Fibroblast of villous mesenchyme (primary cell): Measurements from ENCODE around the gene ANOS1. TPM values are rescaled to one million over a fixed set of nuclear protein-coding genes. Genes with fewer than 3 reads are reported as not detected.

ENCODE experiments used
- DNase-seq: peaks from one replicate; pipeline ENCODE4 v3.0.0-alpha.2; 2010; ENCODE audit warnings: low read depth
- H3K4me3 ChIP-seq: 2 replicates; pipeline ENCODE4 v1.5.1; 2011; ENCODE audit warnings: low read depth, mild to moderate bottlenecking, low read length
- CTCF ChIP-seq: IDR thresholded peaks from 2 replicates; pipeline ENCODE4 v1.5.1; 2012; ENCODE audit warnings: low read depth, mild to moderate bottlenecking, low read length; ENCODE audit not compliant: insufficient read depth
- total RNA-seq: library from RNA; depleted of rRNA; stranded (reverse); fragments of >200 nt; gene quantifications from 2 replicates; pipeline ENCODE4 v1.2.3, GENCODE V29; 2012

Gene ANOS1
- total RNA-seq, 1 donor: 1.7 TPM

GRCh38 chrX:8749697-8750096 lies 17.8 kb upstream of the ANOS1 start:
- H3K4me3 ChIP-seq: no peak overlapping the region
- DNase-seq: no peak
- TF ChIP-seq CTCF: no peak

- no peak overlapping the region for H3K4me3 ChIP-seq
- TF ChIP-seq CTCF: peak; percentile 55
- DNase-seq: peak; percentile 32
Observed at GRCh38 chrX:8748855-8749254, 16.9 kb upstream of the ANOS1 start.

GRCh38 chrX:8743126-8743732 lies 11.3 kb upstream of the ANOS1 start:
- DNase-seq: peak; percentile 30
- H3K4me3 ChIP-seq: no peak overlapping the region
- peak; percentile 71 for TF ChIP-seq CTCF

GRCh38 chrX:8741981-8742380 lies 10.0 kb upstream of the ANOS1 start:
- no peak overlapping the region for H3K4me3 ChIP-seq
- no peak for TF ChIP-seq CTCF
- no peak for DNase-seq

- peak; percentile 36 for DNase-seq
- H3K4me3 ChIP-seq: no peak overlapping the region
- TF ChIP-seq CTCF: peak; percentile 48
Observed at GRCh38 chrX:8738588-8739189, 6.8 kb upstream of the ANOS1 start.

- H3K4me3 ChIP-seq: no peak overlapping the region
- DNase-seq: no peak
- no peak for TF ChIP-seq CTCF
Observed at GRCh38 chrX:8737883-8738282, 5.9 kb upstream of the ANOS1 start.
